Coronary artery (tissue), 2 donors: Measurements from ENCODE around the gene COL5A1.
"Not testable (repeated sequence)": the region's sequence is repeated elsewhere in the genome, so short reads cannot be mapped to it uniquely, and the experiment has no call there.

Source experiments
- DNase-seq: peaks from one replicate; pipeline ENCODE4 v3.0.0-alpha.2; 2017; ENCODE audit warnings: low spot score
- H3K27ac ChIP-seq, 2 donors: fragments of 200-600 bp; sonication (generic); one replicate each; pipeline ENCODE4 v1.5.1; 2016 to 2019
- H3K4me3 ChIP-seq: fragments of 200-600 bp; sonication (generic); 2 replicates; pipeline ENCODE4 v1.5.1; 2016; ENCODE audit warnings: mild to moderate bottlenecking, moderate library complexity
- CTCF ChIP-seq: fragments of 200-600 bp; sonication (generic); IDR thresholded peaks from one replicate; pipeline ENCODE4 v1.5.1; 2019; ENCODE audit warnings: antibody characterized with exemption

COL5A1 gene

DNA sequence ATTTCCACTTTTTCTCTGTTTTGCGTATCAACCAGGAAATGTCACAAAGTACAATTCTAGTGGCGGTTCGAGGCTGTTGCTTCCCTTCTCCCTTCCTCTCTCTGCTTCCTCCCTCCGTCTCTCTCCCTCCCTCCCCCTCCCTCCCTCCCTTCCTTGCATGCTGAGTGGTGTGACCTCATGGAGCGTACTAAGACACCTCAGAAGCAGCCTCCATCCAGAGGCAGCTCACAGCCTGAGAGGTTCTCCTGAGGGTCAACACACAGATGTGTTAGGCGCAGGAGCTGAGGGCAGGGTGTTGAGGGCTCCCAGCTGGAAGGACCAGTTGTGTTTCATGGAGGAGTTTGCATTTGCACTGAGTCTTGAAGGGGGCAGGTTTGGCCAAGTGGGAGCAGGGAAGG, 57.7 kb downstream of the COL5A1 start:
- H3K27ac ChIP-seq, result no peak overlapping the region

DNA sequence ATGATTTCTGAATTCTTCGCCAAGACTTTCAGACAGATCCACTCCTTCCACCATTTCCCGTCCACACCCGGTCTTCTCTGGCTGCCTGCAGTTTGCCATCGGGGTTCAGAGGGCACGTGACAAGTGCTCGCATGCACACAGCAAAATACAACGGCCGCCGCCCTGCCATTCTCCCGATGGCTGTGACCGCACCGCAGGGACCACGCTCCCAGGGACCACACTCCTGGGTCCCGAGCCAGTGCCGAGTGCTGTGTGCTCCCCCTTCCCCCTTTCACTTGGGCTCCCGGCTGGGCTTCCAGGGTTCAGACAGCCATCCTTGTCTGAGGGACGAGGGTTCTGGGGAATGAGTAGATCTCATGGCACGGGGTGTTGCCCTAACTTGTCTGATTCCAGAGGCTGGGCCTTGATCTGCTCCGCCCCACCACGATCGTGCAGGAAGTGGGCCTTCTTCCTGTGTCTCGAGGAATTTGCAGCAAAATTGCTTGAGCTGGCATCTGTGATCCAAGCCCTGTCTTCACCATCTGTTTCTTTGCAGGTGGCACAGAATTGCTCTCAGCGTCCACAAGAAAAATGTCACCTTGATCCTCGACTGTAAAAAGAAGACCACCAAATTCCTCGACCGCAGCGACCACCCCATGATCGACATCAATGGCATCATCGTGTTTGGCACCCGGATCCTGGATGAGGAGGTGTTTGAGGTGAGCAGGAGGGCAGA, 59.2 kb downstream of the COL5A1 start:
- DNase-seq, result no peak
- Histone ChIP-seq H3K4me3 (no peak overlapping the region), H3K27ac (no peak overlapping the region)
- TF ChIP-seq CTCF, result no peak

More for the DNA sequence above, 57.7 kb downstream of the COL5A1 start:
- H3K4me3 ChIP-seq, result no peak overlapping the region
- DNase-seq, result no peak
- TF ChIP-seq CTCF, result no peak

- H3K27ac ChIP-seq, result no peak overlapping the region
- TF ChIP-seq CTCF, result no peak
- no peak overlapping the region for H3K4me3 ChIP-seq
- no peak for DNase-seq
Observed at GRCh38 chr9:134701581-134702259, 60.1 kb downstream of the COL5A1 start.

DNA sequence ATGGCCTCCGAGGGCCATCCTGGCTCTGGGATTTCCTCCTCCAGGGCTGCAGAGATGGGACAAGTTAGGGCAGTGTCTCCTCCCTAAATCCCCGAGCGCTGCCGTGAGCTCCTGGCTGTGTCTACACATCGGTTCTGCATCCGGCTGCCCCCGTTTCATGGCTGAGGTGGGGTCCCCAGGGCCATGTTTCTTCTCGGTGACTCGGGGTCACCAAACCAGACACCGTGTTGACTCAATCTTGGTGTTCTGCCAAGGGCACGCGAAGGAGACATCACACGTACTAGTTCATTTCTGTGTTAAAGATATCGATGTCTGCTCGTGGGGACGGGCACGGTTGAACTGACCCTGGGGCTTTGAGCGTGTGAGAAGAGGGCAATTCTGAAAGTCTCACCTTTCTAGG, 60.7 kb downstream of the COL5A1 start:
- Histone ChIP-seq H3K27ac (no peak overlapping the region), H3K4me3 (no peak overlapping the region)
- DNase-seq, result no peak
- TF ChIP-seq CTCF, result no peak

DNA sequence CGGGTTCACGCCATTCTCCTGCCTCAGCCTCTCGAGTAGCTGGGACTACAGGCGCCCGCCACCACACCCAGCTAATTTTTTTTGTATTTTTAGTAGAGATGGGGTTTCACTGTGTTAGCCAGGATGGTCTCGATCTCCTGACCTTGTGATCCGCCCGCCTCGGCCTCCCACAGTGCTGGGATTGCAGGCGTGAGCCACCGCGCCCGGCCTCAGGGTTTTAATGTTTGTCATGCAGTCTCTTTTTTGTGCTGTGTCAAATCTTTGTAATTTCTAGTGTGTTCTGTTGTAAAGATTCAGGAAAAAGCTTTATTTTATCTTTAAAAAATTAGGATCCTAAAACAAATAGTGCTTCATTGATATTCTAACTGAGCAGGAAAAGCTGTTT, 62.1 kb downstream of the COL5A1 start:
- H3K4me3 ChIP-seq, H3K27ac ChIP-seq, DNase-seq: not testable (repeated sequence)

DNA sequence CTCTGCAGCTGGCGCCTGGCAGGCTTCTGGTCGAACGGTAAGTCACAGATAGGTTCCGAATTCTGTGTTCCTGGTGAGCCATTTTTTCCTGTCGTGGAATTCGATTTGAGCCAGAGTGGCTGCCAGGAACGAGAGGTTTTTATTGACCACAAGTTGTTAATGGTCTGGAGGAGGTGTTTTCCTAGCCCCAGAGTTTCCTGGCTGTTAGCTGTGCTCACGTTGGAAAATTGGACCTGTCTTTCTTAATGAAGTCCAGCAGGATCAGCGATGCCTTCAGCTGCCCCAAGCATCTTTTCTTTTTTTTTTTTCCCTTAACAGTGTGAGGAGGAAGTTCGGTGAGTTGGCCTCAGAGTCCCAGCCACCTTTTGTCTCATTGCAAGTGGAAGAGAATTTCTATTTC, 62.9 kb downstream of the COL5A1 start:
- Histone ChIP-seq H3K4me3 (no peak overlapping the region), H3K27ac (peak overlapping the region in 1 of 2 donors; percentile 7)
- DNase-seq, result no peak
- no peak for TF ChIP-seq CTCF

GRCh38 chr9:134705786-134706185, 64.2 kb downstream of the COL5A1 start:
- Histone ChIP-seq H3K4me3 (no peak overlapping the region), H3K27ac (peak overlapping the region; percentile 77 to 91)
- no peak for DNase-seq
- TF ChIP-seq CTCF, result no peak
